ENCODE results near the gene HNRNPUL1. TPM values are rescaled to one million over a fixed set of nuclear protein-coding genes. Genes with fewer than 3 reads are reported as not detected.
A peak's percentile ranks its signal among the peaks of the same experiment; 100 is the strongest.
"Not testable (repeated sequence)": the region's sequence is repeated elsewhere in the genome, so short reads cannot be mapped to it uniquely, and the experiment has no call there.

The HNRNPUL1 gene
- total RNA-seq, 1 donor from 2014 or later: 114 TPM

DNA sequence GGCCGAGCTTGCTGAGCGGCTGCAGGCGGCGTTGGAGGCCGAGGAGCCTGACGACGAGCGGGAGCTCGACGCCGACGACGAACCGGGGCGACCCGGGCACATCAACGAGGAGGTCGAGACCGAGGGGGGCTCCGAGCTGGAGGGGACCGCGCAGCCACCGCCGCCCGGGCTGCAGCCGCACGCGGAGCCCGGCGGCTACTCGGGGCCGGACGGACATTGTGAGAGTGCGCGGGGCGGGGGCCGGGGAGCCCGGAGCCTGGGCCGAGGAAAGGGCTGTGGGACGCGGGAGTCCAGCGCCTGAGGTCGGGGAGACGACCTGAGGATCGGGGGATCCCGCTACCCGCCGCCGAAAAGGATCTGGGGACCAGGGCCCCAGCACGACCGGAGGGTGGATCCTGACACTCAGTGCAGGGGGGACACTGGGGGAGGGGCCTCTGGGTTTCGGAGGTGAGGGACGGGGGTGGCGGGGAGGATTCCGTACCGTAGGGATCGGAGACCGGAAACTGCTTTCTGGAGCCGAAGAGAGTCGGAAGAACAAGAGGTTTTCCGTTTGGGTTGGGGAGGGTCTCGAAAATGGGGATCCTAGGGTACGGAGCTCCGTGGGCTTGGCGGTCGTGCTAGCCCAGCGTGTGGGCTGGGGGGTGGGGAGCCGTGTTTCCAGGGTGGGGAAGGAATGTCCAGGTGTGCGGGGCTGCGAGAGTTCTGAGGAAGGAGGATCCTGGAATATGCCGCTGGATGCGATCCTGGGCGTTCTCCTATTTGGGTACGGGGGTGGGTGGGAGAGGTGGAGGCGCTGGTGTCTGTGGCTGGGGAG lies 616 bp downstream of the HNRNPUL1 start:
- DNase-seq (peak; percentile 61), ATAC-seq (ENCODE audit: poor library complexity) (peak; percentile 3)
- intact Hi-C loops (cut with DNase I): loop anchor here (5.0 kb wide), 1 partner anchor 33 kb away; no protein-coding TSS in a partner anchor

DNA sequence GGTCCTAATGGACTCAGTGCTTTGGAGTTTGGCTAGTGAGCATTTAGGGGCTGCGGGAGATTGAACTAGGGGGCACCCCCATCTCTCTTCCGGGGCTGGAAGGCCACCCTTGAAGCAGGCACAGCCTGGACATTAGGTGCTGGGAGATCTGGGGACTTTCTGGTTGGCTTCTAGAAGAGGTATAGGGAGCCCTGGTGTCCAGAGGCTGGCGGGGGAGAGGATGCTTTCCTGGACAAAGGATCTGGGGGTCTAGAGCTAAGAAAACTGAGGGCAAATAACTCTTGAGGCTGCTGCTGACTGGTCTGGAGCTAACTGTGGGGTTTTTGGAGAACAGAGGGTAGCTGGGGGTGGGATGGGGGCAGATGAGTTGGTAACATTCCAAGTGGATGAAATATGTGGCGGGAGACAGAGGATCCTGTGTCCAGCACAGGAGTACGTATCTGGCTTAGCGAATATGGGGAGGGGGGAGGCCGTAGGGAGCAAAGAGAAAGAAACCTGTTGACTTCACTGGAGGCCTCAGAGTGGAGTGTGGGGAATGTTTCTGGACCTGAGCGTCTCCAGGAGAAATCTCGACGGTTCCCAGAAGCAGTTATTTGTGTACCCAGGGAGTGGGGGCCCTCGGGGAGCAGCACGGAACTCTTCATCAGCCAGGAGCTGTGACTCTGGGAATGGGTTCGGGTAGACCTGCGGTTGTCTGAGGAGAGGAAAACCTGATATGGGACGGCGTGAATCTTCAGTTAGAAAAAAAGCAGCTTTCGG lies 1.4 kb downstream of the HNRNPUL1 start:
- no peak for DNase-seq
- intact Hi-C loops (cut with DNase I): no loop called here
- ATAC-seq (ENCODE audit: poor library complexity): no peak

DNA sequence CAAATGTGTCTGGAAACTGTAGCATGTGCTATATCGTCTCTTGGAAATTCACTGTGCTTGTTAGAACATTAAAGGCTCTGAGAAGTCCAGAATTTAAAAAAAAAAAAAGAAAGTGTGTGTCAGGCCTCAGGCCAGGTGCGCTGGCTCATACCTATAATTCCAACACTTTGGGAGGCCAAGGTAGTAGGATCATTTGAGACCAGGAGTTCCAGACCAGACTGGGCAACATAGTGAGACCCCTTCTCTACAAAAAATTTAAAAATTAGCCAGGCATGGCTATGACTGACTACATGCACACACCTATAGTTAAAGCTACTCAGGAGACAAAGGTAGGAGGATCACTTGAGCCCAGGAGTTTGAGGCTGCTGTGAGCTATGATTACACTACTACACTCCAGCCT lies 4.9 kb downstream of the HNRNPUL1 start:
- no peak for DNase-seq
- intact Hi-C loops (cut with DNase I): no loop called here
- ATAC-seq (ENCODE audit: poor library complexity): no peak

DNA sequence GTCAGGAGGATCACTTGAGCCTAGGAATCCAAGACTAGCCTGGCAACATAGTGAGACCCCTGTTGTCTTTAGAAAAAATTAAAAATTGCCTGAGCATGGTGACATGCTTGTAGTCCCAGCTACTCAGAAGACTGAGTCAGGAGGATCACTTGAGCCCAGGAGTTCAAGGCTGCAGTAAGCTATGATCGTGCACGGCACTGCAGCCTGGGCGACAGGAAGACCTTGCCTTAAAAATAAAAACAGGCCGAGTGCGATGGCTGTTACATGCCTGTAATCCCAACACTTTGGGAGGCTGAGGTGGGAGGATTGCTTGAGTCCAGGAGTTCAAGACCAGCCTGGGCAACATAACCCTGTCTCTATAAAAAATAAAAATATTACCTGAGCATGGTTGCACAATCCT lies 5.4 kb downstream of the HNRNPUL1 start:
- intact Hi-C loops (cut with DNase I): no loop called here
- DNase-seq (no peak), ATAC-seq (ENCODE audit: poor library complexity) (no peak)

DNA sequence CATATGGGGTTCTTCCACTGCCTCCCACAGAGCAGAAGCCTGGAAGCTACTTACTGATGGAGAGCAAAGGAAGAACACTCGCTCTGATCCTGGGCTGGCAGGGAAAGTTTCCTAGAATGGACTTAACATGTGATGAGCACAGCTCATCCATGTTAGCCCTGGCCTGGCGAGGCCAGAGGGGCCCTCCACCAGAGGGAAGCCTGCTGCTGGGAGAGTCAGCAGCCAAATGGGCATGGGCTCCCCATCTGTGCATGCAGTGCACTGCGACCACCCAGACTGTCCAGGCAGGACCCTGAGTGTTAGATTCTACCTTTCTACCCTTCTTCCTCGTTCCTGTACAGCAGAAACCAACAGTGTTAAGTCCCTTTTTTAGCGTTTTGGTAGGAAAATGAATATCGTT lies 8.9 kb downstream of the HNRNPUL1 start:
- DNase-seq (no peak), ATAC-seq (ENCODE audit: poor library complexity) (no peak)
- intact Hi-C loops (cut with DNase I): no loop called here

DNA sequence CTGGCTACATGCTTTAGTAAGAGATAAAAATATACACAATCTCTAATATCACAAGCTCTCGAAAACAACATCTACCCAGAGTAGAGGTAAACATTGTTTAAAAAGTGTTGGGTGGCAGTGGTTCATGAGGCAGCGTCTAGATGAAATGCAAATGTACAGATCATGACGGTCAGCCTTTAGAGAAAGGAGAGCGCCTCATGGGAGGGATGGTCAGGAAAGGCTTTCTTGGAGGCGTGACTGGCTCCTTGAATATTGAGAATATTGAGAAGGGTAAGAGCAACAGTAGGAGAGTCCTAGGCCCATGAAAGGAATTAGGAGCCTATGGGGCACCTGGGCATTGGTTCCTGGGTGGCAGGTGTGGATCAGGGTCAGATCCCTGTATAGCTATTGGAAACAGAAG lies 10.6 kb downstream of the HNRNPUL1 start:
- DNase-seq: no peak
- ATAC-seq (ENCODE audit: poor library complexity): no peak
- intact Hi-C loops (cut with DNase I): no loop called here

DNA sequence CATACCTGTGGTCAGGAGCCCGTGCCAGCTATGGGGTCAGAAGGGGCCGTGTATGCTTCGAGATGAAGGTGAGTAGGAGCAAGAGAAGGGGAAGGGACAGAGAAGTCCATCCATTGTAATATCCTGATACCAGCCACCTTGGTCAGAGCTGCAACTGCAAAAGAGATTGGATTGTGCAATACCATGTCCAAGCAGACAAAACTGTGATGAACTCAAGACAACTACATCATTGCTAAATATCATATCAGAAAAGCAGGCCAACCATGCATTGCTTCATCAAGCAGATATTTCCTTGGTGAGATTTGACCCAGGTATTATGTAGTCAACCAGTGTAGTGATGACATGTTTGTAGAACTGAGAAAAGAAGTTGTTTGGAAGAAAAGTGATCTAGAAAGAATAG lies 12.1 kb downstream of the HNRNPUL1 start:
- intact Hi-C loops (cut with DNase I): no loop called here
- no peak for ATAC-seq (ENCODE audit: poor library complexity)
- DNase-seq: no peak

DNA sequence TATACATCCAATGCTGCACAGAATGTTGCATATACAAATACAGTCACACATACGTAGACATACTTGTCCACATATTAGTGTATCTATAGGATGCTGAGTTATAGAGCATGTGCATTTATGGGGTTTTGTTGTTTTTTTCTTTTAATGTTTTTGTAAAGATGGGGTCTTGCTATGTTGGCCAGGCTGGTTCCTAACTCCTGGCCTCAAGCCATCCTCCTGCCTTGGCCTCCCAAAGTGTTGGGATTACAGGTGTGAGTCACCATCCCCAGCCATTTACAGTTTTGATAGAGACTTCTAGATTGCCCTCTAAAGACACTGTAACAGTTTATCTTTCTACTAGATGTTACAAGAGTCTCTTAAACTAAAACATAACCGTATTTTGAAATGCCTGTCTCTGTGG lies 14.3 kb downstream of the HNRNPUL1 start:
- intact Hi-C loops (cut with DNase I): no loop called here
- DNase-seq: no peak
- ATAC-seq (ENCODE audit: poor library complexity): no peak

DNA sequence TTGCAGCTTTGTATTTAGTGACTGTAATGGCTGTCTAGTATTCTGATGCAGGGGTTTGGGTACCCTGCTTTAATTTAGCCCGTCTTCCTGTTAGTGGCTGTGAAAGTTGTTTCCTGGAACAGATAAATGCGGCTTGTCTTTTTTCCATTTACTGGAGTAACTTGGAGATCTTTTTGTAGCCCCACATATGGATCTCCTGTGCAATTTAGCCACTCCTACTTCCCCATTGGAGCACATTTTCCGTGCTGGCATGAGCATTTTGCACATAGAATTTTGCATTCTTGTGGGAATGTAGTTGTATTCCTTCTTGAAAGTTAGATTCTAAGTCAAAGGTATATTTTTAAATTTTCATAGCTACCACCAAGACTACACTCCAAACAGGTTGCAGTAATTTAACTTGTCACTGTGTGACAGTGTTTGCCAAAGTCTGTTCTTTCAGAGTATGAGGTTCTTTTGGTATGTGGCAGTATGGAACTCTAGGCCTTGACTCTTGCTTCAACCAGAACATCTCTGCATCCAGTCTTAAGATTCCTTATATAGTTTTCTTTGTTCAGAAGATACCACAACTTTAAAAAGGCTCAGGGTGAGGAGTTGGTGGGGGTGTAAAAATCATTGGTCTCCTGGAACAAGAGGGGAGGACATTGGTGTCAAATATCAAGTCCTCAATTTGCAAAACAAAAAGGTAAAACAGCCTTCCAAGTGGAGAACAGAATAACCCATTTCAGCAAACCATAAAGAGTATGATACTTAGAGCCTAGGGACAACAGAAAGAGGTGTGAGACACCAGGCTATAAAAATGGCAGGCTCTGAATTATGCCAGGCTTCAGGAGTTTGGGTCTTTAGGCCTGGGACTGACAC lies 24.7 kb downstream of the HNRNPUL1 start:
- DNase-seq (no peak), ATAC-seq (ENCODE audit: poor library complexity) (no peak)
- intact Hi-C loops (cut with DNase I): no loop called here

DNA sequence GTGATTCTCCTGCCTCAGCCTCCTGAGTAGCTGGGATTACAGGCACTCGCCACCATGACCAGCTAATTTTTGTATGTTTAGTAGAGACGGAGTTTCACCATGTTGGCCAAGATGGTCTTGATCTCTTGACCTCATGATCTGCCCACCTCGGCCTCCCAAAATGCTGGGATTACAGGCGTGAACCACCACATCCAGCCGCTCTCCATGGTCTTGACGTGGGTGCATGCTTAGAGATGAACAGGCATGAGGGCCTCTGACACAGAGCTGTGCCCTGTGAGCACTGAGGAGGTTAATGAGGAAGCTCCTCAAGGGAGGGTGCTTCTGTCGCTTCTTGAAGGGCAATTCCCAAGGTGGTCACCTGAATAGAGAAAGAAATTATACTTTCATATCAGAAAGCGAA lies 25.6 kb downstream of the HNRNPUL1 start:
- intact Hi-C loops (cut with DNase I); DNase-seq: not testable (repeated sequence)

DNA sequence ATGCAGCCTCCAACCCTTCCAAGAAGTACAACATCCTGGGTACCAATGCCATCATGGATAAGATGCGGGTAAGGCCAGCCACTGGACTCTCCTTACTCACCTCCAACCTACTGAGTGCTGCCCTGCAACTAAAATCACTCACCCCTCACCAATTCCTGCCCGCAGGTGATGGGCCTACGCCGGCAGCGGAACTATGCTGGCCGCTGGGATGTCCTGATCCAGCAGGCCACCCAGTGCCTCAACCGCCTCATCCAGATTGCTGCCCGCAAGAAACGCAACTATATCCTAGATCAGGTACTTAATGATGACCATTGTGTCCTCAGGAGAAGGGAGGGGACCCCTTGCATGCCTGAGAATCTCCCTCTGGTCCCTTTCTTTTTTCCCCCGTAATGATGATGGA lies 30.2 kb downstream of the HNRNPUL1 start:
- DNase-seq (no peak), ATAC-seq (ENCODE audit: poor library complexity) (no peak)
- intact Hi-C loops (cut with DNase I): no loop called here

More for the DNA sequence above, 25.6 kb downstream of the HNRNPUL1 start:
- ATAC-seq (ENCODE audit: poor library complexity): not testable (repeated sequence)

DNA sequence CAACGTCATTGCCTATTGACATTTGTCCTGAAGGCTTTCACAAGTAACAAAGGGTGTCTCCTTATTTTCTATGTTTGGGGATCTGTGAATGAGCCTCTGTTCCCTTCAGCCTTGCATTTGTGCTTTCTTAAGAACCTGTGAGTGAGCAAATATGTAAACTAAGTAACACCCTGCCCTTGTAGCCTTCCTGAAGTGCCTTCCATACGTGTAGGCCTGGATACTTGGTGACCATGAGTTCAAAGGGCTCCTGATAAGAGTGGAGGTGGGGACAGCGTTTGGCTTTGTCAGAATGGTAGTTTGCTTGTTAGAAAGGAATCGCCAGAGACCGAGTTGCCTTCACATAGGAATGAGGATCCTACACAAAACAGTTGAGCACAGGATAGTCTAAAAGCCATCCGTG lies 31.3 kb downstream of the HNRNPUL1 start:
- intact Hi-C loops (cut with DNase I): loop anchor here (5.0 kb wide), 1 partner anchor 33 kb away; the partner anchor contains the start of gene HNRNPUL1
- DNase-seq: no peak
- no peak for ATAC-seq (ENCODE audit: poor library complexity)

DNA sequence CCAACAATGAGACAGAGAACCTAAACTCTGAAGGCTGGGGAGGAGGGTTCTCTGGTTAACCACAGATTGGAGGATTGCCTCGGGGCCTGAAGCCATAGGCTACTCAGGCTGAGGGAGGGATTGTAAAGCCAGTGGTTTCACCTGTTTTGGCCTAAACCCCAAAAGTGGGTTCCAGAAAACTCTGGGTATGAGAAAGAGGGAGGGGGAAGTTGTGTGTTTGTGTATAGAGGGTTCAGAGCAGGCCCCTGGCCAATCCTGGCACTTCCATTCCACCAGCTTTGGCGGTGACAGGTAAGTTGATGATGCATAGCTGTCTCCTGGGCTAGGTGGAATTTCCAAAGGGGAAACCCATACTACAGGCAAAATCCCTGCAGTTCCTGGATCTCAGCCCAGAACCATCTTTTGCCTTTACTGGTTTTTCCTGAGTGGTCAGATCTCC lies 32.3 kb downstream of the HNRNPUL1 start:
- DNase-seq (no peak), ATAC-seq (ENCODE audit: poor library complexity) (no peak)
- intact Hi-C loops (cut with DNase I): loop anchor here (5.0 kb wide), 1 partner anchor 34 kb away; the partner anchor contains the start of gene HNRNPUL1

DNA sequence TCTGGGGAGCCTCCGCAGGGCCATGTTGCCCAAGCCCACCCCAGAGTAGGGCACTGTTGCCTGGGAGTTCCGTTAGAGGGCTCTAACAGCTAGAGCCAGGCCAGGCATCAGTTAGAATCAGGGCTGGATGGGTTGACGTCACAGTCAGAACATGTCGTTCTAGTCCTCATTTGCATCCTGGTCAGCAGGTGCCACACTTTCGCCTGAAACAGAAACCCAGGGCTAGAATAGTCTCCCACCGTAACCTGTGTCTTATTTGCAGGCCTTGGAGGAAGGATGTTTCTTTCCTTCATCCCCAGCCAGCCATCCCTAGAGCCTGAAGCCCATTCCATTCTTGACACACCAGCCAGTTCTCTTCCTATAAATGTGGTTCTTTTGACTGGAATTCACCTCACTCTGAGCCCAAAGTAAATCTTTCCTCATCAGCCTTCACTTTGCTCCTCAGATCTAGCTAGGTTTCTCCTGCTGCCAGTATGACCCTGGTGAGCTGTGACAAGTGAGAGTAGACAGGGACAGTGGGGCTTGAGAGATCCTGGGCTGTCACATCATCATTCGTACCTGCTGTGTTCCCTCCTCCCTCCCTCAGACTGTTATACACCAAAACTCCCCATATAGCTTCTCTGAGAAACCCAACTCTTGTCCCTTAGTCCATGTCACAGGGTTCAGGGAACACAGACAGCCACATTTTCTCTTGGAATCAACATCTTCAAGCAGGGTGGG lies 33.6 kb downstream of the HNRNPUL1 start:
- DNase-seq: no peak
- intact Hi-C loops (cut with DNase I): loop anchor here (5.0 kb wide), 1 partner anchor 35 kb away; the partner anchor contains the start of gene HNRNPUL1
- peak; percentile 30 for ATAC-seq (ENCODE audit: poor library complexity)

DNA sequence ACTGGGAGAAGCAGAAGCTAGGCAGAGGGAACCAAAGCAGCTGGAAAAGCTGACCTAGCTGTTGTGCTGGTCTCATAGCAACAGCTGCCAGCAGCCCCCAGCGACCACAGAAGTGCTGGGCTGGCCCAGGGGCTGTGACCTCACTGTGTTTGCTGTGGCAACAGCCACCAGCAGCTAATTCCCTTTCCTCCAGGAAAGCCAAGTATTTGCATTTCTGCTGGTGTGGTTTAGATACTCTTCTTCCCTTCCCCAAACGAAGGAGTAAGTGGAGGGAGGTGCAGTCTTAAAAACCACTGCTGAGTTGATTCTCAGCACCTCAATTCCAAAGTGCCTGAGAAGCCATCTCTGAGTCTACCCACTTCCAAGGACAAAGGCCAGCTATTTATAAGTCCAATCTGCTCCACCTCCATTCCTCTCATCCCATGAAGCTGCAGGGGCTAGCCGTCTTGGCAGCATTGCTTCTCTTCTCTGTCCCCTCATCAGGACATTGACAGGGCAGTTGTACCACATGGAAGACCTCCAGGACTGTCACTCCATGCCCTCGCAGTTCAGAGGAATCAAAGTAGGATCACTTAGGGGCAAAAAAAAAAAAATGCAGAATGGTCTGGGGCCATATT lies 34.3 kb downstream of the HNRNPUL1 start:
- intact Hi-C loops (cut with DNase I): loop anchor here (5.0 kb wide), 1 partner anchor 36 kb away; the partner anchor contains the start of gene HNRNPUL1
- DNase-seq (peak; percentile 90), ATAC-seq (ENCODE audit: poor library complexity) (peak; percentile 78)

DNA sequence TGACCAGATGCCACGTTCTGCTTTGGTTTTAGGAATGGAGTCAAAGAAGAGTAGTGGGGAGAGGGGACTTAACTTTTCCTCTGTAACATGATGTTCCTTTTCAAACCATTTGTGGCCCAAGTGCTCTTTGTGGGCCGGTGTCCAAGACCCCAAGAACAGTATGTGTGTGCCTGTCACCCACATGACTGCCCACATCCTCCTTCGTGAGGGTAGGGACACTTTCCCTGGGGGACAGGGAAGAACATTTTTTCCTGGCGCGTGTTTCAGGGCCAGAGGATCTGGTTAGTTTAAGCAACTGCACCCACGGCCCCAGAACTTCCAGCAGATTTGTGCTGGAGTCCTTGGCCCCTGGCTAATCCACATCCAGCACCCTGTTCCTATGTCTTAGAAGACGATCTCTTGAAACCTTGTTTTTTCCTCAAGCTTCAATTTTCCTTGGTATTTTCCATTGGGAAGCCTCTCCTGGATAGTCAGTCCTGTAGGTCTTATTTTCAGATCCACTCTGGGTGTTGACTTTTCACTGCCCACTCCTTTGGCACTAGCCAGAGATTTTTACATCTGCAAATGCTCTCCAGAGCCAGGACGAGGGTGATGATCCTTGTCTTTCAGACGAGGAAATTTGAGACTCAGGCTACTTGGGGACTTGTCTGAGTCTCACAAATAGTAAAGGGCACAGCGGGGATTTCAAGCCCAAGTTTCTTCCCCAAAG lies 35.0 kb downstream of the HNRNPUL1 start:
- intact Hi-C loops (cut with DNase I): loop anchor here (5.0 kb wide), 1 partner anchor 37 kb away; the partner anchor contains the start of gene HNRNPUL1
- DNase-seq: peak; percentile 68
- ATAC-seq (ENCODE audit: poor library complexity): peak; percentile 34

DNA sequence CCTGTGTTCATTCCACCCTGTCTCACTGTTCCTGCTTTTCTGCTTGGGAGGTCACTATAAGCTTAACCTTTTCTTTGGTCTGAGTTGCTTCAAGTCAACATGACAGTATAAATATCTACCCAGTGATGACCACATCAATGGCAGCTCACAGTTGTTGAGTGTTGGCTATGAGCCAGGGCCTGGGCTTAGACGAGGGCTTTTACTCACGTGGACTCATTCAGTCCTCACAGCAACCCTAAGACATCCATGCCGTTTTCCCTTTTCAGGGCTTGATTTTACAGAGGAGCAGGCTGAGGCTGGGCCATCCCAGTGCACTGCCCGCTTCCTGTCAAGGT lies 35.5 kb downstream of the HNRNPUL1 start:
- peak; percentile 83 for DNase-seq
- intact Hi-C loops (cut with DNase I): loop anchor here (5.0 kb wide), 1 partner anchor 37 kb away; the partner anchor contains the start of gene HNRNPUL1
- ATAC-seq (ENCODE audit: poor library complexity): peak; percentile 70

Data from Right ventricle myocardium superior (tissue), 1 donor.